GM19463 (cell line): ENCODE measurements around the gene ENPP3.

Experiments
- ATAC-seq: cut with Tn5 transposase; IDR thresholded peaks from one replicate; pipeline ENCODE4 v1.9.1; 2021; ENCODE audit warnings: mild to moderate bottlenecking, moderate library complexity; ENCODE audit not compliant: unreplicated experiment

Gene ENPP3

GRCh38 chr6:131642565-131642964, 5.5 kb downstream of the ENPP3 start:
- ATAC-seq = no peak

- ATAC-seq = no peak
These were observed 6.0 kb downstream of the ENPP3 start for GRCh38 chr6:131642987-131643611.

- no peak for ATAC-seq
These were observed 6.9 kb downstream of the ENPP3 start for GRCh38 chr6:131643855-131644460.

GRCh38 chr6:131644921-131645320, 7.8 kb downstream of the ENPP3 start:
- ATAC-seq = no peak

- no peak for ATAC-seq
These were observed 8.7 kb downstream of the ENPP3 start for GRCh38 chr6:131645846-131646245.

GRCh38 chr6:131646249-131646670, 9.2 kb downstream of the ENPP3 start:
- no peak for ATAC-seq

GRCh38 chr6:131651782-131652181, 14.7 kb downstream of the ENPP3 start:
- no peak for ATAC-seq

- ATAC-seq = no peak
These were observed 15.4 kb downstream of the ENPP3 start for GRCh38 chr6:131652472-131652871.

- no peak for ATAC-seq
These were observed 17.2 kb downstream of the ENPP3 start for GRCh38 chr6:131654326-131654725.

- no peak for ATAC-seq
These were observed 18.3 kb downstream of the ENPP3 start for GRCh38 chr6:131655387-131655786.

- no peak for ATAC-seq
These were observed 18.8 kb downstream of the ENPP3 start for GRCh38 chr6:131655951-131656350.

GRCh38 chr6:131656667-131657066, 19.6 kb downstream of the ENPP3 start:
- no peak for ATAC-seq

- ATAC-seq = no peak
These were observed 20.1 kb downstream of the ENPP3 start for GRCh38 chr6:131657222-131657621.

- no peak for ATAC-seq
These were observed 20.6 kb downstream of the ENPP3 start for GRCh38 chr6:131657630-131658111.

- no peak for ATAC-seq
These were observed 21.2 kb downstream of the ENPP3 start for GRCh38 chr6:131658287-131658686.

- no peak for ATAC-seq
These were observed 23.1 kb downstream of the ENPP3 start for GRCh38 chr6:131660195-131660594.

GRCh38 chr6:131663578-131664165, 26.6 kb downstream of the ENPP3 start:
- ATAC-seq = no peak

- ATAC-seq = no peak
These were observed 32.8 kb downstream of the ENPP3 start for GRCh38 chr6:131669891-131670290.

GRCh38 chr6:131673184-131673583, 36.1 kb downstream of the ENPP3 start:
- no peak for ATAC-seq

GRCh38 chr6:131678442-131678841, 41.3 kb downstream of the ENPP3 start:
- ATAC-seq = no peak

- no peak for ATAC-seq
These were observed 43.8 kb downstream of the ENPP3 start for GRCh38 chr6:131680868-131681267.

GRCh38 chr6:131681585-131681984, 44.5 kb downstream of the ENPP3 start:
- ATAC-seq = no peak
